CD1c-positive myeloid dendritic cell (primary cell): Measurements from ENCODE around the gene PAK4.

Experiments used
- DNase-seq: peaks from one replicate; pipeline ENCODE4 v3.0.0-alpha.2; 2016; ENCODE audit errors: extremely low spot score

Gene PAK4

GRCh38 chr19:39165857-39166256 lies 40.3 kb downstream of the PAK4 start:
- no peak for DNase-seq

- no peak for DNase-seq
Observed at GRCh38 chr19:39166571-39167391, 41.2 kb downstream of the PAK4 start.

GRCh38 chr19:39167461-39168257 lies 42.1 kb downstream of the PAK4 start:
- no peak for DNase-seq

- DNase-seq = no peak
Observed at GRCh38 chr19:39168258-39169142, 42.9 kb downstream of the PAK4 start.

GRCh38 chr19:39169143-39169810 lies 43.7 kb downstream of the PAK4 start:
- DNase-seq = no peak

- DNase-seq = no peak
Observed at GRCh38 chr19:39170386-39171231, 45.0 kb downstream of the PAK4 start.

- DNase-seq = no peak
Observed at GRCh38 chr19:39171479-39172465, 46.2 kb downstream of the PAK4 start.

GRCh38 chr19:39172700-39173501 lies 47.3 kb downstream of the PAK4 start:
- no peak for DNase-seq

- DNase-seq = no peak
Observed at GRCh38 chr19:39173502-39173991, 48.0 kb downstream of the PAK4 start.

- DNase-seq = no peak
Observed at GRCh38 chr19:39174142-39174541, 48.6 kb downstream of the PAK4 start.

GRCh38 chr19:39174558-39175544 lies 49.3 kb downstream of the PAK4 start:
- no peak for DNase-seq

- no peak for DNase-seq
Observed at GRCh38 chr19:39175564-39175963, 50.0 kb downstream of the PAK4 start.

GRCh38 chr19:39177110-39177699 lies 51.6 kb downstream of the PAK4 start:
- DNase-seq = no peak

GRCh38 chr19:39177736-39178135 lies 52.1 kb downstream of the PAK4 start:
- DNase-seq = no peak

GRCh38 chr19:39178296-39179006 lies 52.9 kb downstream of the PAK4 start:
- no peak for DNase-seq

- DNase-seq = no peak
Observed at GRCh38 chr19:39179754-39180153, 54.2 kb downstream of the PAK4 start.
